ENCODE data around the gene TTC24.

DNA sequence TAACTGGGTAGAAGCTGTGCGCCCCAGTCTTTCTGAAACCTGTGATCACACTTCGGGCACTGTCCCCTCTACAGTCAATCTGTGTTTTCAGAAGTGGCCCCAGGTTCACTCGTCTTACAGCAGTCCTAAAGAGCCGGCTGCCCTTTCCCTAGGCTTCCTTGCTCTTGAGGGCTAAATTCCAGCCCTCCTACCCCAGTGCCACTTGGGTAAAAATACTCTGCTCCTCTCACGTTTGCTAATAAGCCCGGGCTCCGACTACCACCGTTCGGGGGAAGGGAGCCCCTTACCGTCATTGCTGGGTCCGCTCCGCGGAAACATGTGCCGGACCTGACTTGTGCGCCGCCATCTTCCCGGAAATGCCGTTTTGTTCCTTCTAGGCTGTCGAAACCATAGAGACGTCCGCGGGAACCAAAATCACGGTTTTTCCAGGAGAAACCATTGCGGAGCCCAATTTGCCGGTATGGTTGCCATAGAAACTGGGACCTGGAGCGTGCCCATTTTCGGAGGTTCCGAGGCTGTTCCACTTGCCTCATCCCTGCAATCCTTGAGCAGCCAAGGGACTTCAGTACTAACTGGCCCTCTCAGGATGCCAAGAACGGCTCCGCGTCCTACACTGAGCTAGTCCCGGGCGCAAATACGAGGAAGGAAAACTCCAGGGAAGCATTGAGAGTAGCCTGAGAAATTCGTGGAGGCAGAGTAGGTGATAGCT, 21.8 kb downstream of the TTC24 start, which contains the start of gene GPATCH4:
- TF ChIP-seq, protein P1, sequence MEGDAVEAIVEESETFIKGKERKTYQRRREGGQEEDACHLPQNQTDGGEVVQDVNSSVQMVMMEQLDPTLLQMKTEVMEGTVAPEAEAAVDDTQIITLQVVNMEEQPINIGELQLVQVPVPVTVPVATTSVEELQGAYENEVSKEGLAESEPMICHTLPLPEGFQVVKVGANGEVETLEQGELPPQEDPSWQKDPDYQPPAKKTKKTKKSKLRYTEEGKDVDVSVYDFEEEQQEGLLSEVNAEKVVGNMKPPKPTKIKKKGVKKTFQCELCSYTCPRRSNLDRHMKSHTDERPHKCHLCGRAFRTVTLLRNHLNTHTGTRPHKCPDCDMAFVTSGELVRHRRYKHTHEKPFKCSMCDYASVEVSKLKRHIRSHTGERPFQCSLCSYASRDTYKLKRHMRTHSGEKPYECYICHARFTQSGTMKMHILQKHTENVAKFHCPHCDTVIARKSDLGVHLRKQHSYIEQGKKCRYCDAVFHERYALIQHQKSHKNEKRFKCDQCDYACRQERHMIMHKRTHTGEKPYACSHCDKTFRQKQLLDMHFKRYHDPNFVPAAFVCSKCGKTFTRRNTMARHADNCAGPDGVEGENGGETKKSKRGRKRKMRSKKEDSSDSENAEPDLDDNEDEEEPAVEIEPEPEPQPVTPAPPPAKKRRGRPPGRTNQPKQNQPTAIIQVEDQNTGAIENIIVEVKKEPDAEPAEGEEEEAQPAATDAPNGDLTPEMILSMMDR (IDR thresholded peaks at IDR 0.05): no peak
- TF ChIP-seq POLR2A (IDR thresholded peaks at IDR 0.05): no peak
